Measurements from ENCODE around the gene ACTL10. TPM values are rescaled to one million over a fixed set of nuclear protein-coding genes. Genes with fewer than 3 reads are reported as not detected.

The ACTL10 gene
- total and polyA plus RNA-seq, 2 of the 13 experiments (the other 11 are each of a cell fraction or from before 2014, with no cell fraction given): not detected

DNA sequence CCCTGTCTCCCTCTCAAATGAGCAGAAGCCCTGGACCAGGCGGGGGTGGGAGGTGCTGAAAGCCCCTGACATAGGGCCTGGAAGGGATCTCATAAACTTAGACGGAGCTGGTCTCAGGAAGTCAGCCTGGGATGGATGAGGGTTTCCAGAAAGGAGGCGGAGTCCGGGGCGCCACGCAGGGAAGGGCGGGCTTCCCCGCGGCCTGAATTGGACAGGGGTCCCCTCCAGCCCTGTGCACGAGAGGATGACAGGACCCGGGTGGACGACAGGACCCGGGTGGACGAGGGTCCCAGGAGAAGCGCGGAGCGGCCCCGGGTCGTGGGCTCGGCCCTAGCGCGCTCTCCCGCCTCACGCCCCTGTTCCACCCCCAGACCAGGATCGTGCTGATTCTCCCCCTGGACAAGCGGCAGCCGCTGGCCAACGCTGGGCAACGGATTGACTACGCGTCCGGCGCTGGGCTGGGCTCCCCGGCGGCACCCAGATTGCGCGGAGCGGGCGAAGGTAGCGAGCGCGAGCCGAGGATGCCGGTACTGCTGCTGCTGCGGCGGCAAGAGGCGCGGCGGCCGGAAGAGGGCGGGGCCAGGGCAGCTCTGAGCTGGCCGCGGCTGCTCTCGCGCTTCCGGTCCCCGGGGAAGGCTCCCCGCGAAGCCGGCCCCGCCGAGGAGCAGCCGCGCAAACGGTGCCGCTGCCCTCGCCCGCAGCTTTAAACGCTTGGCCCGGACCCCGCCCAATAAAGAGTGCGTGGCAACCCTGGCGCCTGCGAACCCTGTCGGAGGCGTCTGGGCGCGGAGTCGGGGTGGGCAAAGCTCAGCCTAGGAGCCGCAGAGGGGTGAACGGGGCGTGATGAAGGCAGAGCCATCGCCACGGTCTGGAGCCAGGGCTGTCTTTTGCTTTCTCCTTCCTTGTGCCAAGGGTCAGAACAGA is 3.3 kb upstream of the ACTL10 start (continued):
- TF ChIP-seq ZNF850 (CRISPR knock-in tag; conservative IDR thresholded peaks at IDR 0.05) (peak; percentile 84; the same call in 1 of the 2 replicates), IRX3 (CRISPR knock-in tag; IDR thresholded peaks at IDR 0.05; ENCODE audit: borderline replicate concordance, low read depth) (peak; percentile 93), CREM (IDR thresholded peaks at IDR 0.05) (no peak), CREM (CRISPR knock-in tag; IDR thresholded peaks at IDR 0.05) (no peak), ZFP90 (CRISPR knock-in tag; IDR thresholded peaks at IDR 0.05; ENCODE audit: borderline replicate concordance) (peak; percentile 92), ZNF724P (CRISPR knock-in tag; IDR thresholded peaks at IDR 0.05; ENCODE audit: borderline replicate concordance) (peak; percentile 94), EP300 (IDR thresholded peaks at IDR 0.05; ENCODE audit: low read depth in 2 of 2, low read length in 2 of 2) (0 out of 4 replicates have a peak, but pooled peaks of 1 of the 2 experiments have one; percentile 32), EP300 (CRISPR knock-in tag; IDR thresholded peaks at IDR 0.05; ENCODE audit: borderline replicate concordance) (no peak; the same call in 1 of the 2 replicates), ARNT2 (CRISPR knock-in tag; IDR thresholded peaks at IDR 0.05; ENCODE audit: low read depth) (peak; percentile 95), FOXA3 (CRISPR knock-in tag; IDR thresholded peaks at IDR 0.05) (peak; percentile 44), ZNF563 (CRISPR knock-in tag; IDR thresholded peaks at IDR 0.05) (peak; percentile 94), ELF1 (CRISPR knock-in tag; IDR thresholded peaks at IDR 0.05) (peak; percentile 62; the same call in 1 of the 2 replicates), CBX2 (IDR thresholded peaks at IDR 0.05; ENCODE audit: low read depth, low read length) (no peak), CBX2 (CRISPR knock-in tag; IDR thresholded peaks at IDR 0.05; ENCODE audit: low read depth) (0 out of 2 replicates have a peak, but pooled peaks have one; percentile 52), REL (CRISPR knock-in tag; conservative IDR thresholded peaks at IDR 0.05) (peak; percentile 91), ZNF451 (CRISPR knock-in tag; IDR thresholded peaks at IDR 0.05) (peak; percentile 96), DNMT3B (CRISPR knock-in tag; conservative IDR thresholded peaks at IDR 0.05) (peak; percentile 15; the same call in 1 of the 2 replicates), KDM5B (CRISPR knock-in tag; IDR thresholded peaks at IDR 0.05; ENCODE audit: borderline replicate concordance) (peak; percentile 99), DR1 (CRISPR knock-in tag; IDR thresholded peaks at IDR 0.05) (peak; percentile 67), ZSCAN29 (CRISPR knock-in tag; conservative IDR thresholded peaks at IDR 0.05) (no peak), KMT2A (CRISPR knock-in tag; IDR thresholded peaks at IDR 0.05) (peak; percentile 80; the same call in 1 of the 2 replicates), ZMAT3 (CRISPR knock-in tag; conservative IDR thresholded peaks at IDR 0.05) (peak; percentile 96)
- TF ChIP-seq, protein P1, sequence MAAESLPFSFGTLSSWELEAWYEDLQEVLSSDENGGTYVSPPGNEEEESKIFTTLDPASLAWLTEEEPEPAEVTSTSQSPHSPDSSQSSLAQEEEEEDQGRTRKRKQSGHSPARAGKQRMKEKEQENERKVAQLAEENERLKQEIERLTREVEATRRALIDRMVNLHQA (CRISPR knock-in tag; IDR thresholded peaks at IDR 0.05): peak; percentile 21; the same call in 1 of the 2 replicates
- TF ChIP-seq, protein P2, sequence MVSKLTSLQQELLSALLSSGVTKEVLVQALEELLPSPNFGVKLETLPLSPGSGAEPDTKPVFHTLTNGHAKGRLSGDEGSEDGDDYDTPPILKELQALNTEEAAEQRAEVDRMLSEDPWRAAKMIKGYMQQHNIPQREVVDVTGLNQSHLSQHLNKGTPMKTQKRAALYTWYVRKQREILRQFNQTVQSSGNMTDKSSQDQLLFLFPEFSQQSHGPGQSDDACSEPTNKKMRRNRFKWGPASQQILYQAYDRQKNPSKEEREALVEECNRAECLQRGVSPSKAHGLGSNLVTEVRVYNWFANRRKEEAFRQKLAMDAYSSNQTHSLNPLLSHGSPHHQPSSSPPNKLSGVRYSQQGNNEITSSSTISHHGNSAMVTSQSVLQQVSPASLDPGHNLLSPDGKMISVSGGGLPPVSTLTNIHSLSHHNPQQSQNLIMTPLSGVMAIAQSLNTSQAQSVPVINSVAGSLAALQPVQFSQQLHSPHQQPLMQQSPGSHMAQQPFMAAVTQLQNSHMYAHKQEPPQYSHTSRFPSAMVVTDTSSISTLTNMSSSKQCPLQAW (CRISPR knock-in tag; IDR thresholded peaks at IDR 0.05): peak; percentile 73
- TF ChIP-seq, protein P3, sequence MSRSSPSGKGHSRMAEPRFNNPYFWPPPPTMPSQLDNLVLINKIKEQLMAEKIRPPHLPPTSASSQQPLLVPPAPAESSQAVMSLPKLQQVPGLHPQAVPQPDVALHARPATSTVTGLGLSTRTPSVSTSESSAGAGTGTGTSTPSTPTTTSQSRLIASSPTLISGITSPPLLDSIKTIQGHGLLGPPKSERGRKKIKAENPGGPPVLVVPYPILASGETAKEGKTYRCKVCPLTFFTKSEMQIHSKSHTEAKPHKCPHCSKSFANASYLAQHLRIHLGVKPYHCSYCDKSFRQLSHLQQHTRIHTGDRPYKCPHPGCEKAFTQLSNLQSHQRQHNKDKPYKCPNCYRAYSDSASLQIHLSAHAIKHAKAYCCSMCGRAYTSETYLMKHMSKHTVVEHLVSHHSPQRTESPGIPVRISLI (CRISPR knock-in tag; IDR thresholded peaks at IDR 0.05; ENCODE audit: borderline replicate concordance): peak; percentile 38; the same call in 1 of the 2 replicates
- TF ChIP-seq, protein P4, sequence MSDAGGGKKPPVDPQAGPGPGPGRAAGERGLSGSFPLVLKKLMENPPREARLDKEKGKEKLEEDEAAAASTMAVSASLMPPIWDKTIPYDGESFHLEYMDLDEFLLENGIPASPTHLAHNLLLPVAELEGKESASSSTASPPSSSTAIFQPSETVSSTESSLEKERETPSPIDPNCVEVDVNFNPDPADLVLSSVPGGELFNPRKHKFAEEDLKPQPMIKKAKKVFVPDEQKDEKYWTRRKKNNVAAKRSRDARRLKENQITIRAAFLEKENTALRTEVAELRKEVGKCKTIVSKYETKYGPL (CRISPR knock-in tag; IDR thresholded peaks at IDR 0.05): peak; percentile 58; the same call in 1 of the 2 replicates
